Astrocyte (in vitro differentiated cells and primary cell): ENCODE results near the gene ADRA2B. TPM values are rescaled to one million over a fixed set of nuclear protein-coding genes. Genes with fewer than 3 reads are reported as not detected.

Experiments
- DNase-seq: peaks from one replicate; pipeline ENCODE4 v3.0.0-alpha.2; 2010; ENCODE audit warnings: low read depth
- FAIRE-seq: peaks from 2 replicates; lab custom pipeline; 2011; peaks lifted over from hg19 to GRCh38; lab: Jason Lieb, UNC
- H2AFZ ChIP-seq: 2 replicates; pipeline ENCODE4 v1.6.0; 2012; ENCODE audit warnings: low read depth, low read length, inconsistent platforms
- H3K27ac ChIP-seq: 2 replicates; pipeline ENCODE4 v1.5.1; 2011; ENCODE audit warnings: low read depth, low read length, inconsistent platforms
- H3K27me3 ChIP-seq: 2 replicates; pipeline ENCODE4 v1.6.0; 2011; ENCODE audit warnings: low read length, inconsistent platforms; ENCODE audit not compliant: insufficient read depth
- H3K36me3 ChIP-seq: 2 replicates; pipeline ENCODE4 v1.5.1; 2011; ENCODE audit warnings: low read length, inconsistent platforms; ENCODE audit not compliant: insufficient read depth
- H3K4me1 ChIP-seq: 2 replicates; pipeline ENCODE4 v1.5.1; 2011; ENCODE audit warnings: low read length, inconsistent platforms; ENCODE audit not compliant: insufficient read depth
- H3K4me2 ChIP-seq: 2 replicates; pipeline ENCODE4 v1.6.0; 2012; ENCODE audit warnings: low read length, inconsistent platforms
- H3K4me3 ChIP-seq: 2 replicates; pipeline ENCODE4 v1.5.1; 2011; ENCODE audit warnings: low read depth, mild to moderate bottlenecking, low read length, inconsistent platforms; ENCODE audit not compliant: insufficient read depth
- H3K79me2 ChIP-seq: 2 replicates; pipeline ENCODE4 v1.6.0; 2012; ENCODE audit warnings: mild to moderate bottlenecking, low read length, inconsistent platforms; ENCODE audit not compliant: insufficient read depth
- H3K9ac ChIP-seq: 2 replicates; pipeline ENCODE4 v1.6.0; 2012; ENCODE audit warnings: mild to moderate bottlenecking, low read length, inconsistent platforms
- H3K9me3 ChIP-seq: 2 replicates; pipeline ENCODE4 v1.5.1; 2012; ENCODE audit warnings: low read depth, mild to moderate bottlenecking, low read length, inconsistent platforms; ENCODE audit not compliant: insufficient read depth
- H4K20me1 ChIP-seq: 2 replicates; pipeline ENCODE4 v1.6.0; 2012; ENCODE audit warnings: low read length, inconsistent platforms; ENCODE audit not compliant: insufficient read depth
- H3K27ac Mint-ChIP-seq: one replicate; pipeline ENCODE4 v1.8.0; 2021; ENCODE audit warnings: mild to moderate bottlenecking, mixed read lengths; ENCODE audit not compliant: unreplicated experiment
- H3K27me3 Mint-ChIP-seq: one replicate; pipeline ENCODE4 v1.8.0; 2021; ENCODE audit warnings: low read depth, mixed read lengths; ENCODE audit not compliant: unreplicated experiment
- H3K36me3 Mint-ChIP-seq: one replicate; pipeline ENCODE4 v1.8.0; 2021; ENCODE audit warnings: low read depth, mixed read lengths; ENCODE audit not compliant: unreplicated experiment
- H3K4me1 Mint-ChIP-seq: one replicate; pipeline ENCODE4 v1.8.0; 2021; ENCODE audit warnings: low read depth, mixed read lengths; ENCODE audit not compliant: unreplicated experiment
- H3K4me3 Mint-ChIP-seq: one replicate; pipeline ENCODE4 v1.8.0; 2021; ENCODE audit warnings: mild to moderate bottlenecking, moderate library complexity, mixed read lengths; ENCODE audit not compliant: unreplicated experiment
- H3K9me3 Mint-ChIP-seq: one replicate; pipeline ENCODE4 v1.8.0; 2021; ENCODE audit warnings: mild to moderate bottlenecking, mixed read lengths; ENCODE audit not compliant: unreplicated experiment
- CTCF ChIP-seq: IDR thresholded peaks from 2 replicates; pipeline ENCODE4 v1.5.1; 2011; ENCODE audit warnings: low read depth, mild to moderate bottlenecking, inconsistent platforms, low read length, moderate library complexity; ENCODE audit not compliant: insufficient read depth
- EZH2 ChIP-seq: IDR thresholded peaks from 2 replicates; pipeline ENCODE4 v1.6.1; 2012; ENCODE audit warnings: mild to moderate bottlenecking, low read length, inconsistent platforms; ENCODE audit not compliant: insufficient read depth
- total RNA-seq: library from RNA; stranded (reverse); gene quantifications from 2 replicates; pipeline ENCODE4 v1.2.1, GENCODE V29; 2021

ADRA2B gene
- total RNA-seq, 1 donor from 2014 or later = not detected

- Mint-ChIP-seq H3K4me1 (no peaks in the 10 kb centered on the region), H3K27ac (no peak overlapping the region), H3K27me3 (peaks cover 73% of the 10 kb centered on the region), H3K4me3 (no peak overlapping the region), H3K9me3 (no peaks in the 10 kb centered on the region), H3K36me3 (peaks cover 4% of the 10 kb centered on the region)
- Histone ChIP-seq H4K20me1 (no peaks in the 10 kb centered on the region), H3K27me3 (peaks cover 40% of the 10 kb centered on the region), H3K36me3 (no peaks in the 10 kb centered on the region), H3K4me1 (no peaks in the 10 kb centered on the region), H3K9ac (no peak overlapping the region), H3K4me2 (no peak overlapping the region), H3K4me3 (no peak overlapping the region), H3K9me3 (no peaks in the 10 kb centered on the region), H2AFZ (no peak overlapping the region), H3K79me2 (no peaks in the 10 kb centered on the region), H3K27ac (no peak overlapping the region)
- TF ChIP-seq CTCF (no peak), EZH2 (no peak)
- no peak for DNase-seq
- FAIRE-seq = no peak
These were observed 14.9 kb upstream of the ADRA2B start for GRCh38 chr2:96131152-96131812.

- Histone ChIP-seq H2AFZ (no peak overlapping the region), H3K9ac (no peak overlapping the region), H3K79me2 (no peaks in the 10 kb centered on the region), H3K36me3 (no peaks in the 10 kb centered on the region), H3K9me3 (no peaks in the 10 kb centered on the region), H3K4me2 (no peak overlapping the region), H3K4me3 (no peak overlapping the region), H3K27ac (no peak overlapping the region), H3K27me3 (peaks cover 35% of the 10 kb centered on the region), H3K4me1 (no peaks in the 10 kb centered on the region), H4K20me1 (no peaks in the 10 kb centered on the region)
- TF ChIP-seq CTCF (no peak), EZH2 (no peak)
- peaks cover 73% of the 10 kb centered on the region for H3K27me3 Mint-ChIP-seq
- no peak overlapping the region for H3K27ac Mint-ChIP-seq
- H3K9me3 Mint-ChIP-seq = no peaks in the 10 kb centered on the region
- no peaks in the 10 kb centered on the region for H3K4me1 Mint-ChIP-seq
- no peak overlapping the region for H3K4me3 Mint-ChIP-seq
- FAIRE-seq = no peak
- peaks cover 4% of the 10 kb centered on the region for H3K36me3 Mint-ChIP-seq
- DNase-seq = no peak
These were observed 14.1 kb upstream of the ADRA2B start for GRCh38 chr2:96130483-96130882.

- no peaks in the 10 kb centered on the region for H4K20me1 ChIP-seq
- Mint-ChIP-seq H3K9me3 (peaks cover 3% of the 10 kb centered on the region), H3K4me3 (no peak overlapping the region), H3K27ac (no peak overlapping the region), H3K4me1 (no peaks in the 10 kb centered on the region), H3K27me3 (peaks cover 73% of the 10 kb centered on the region), H3K36me3 (peaks cover 4% of the 10 kb centered on the region)
- H3K27me3 ChIP-seq = peaks cover 32% of the 10 kb centered on the region
- no peaks in the 10 kb centered on the region for H3K4me1 ChIP-seq
- no peak overlapping the region for H3K4me2 ChIP-seq
- H3K9ac ChIP-seq = no peak overlapping the region
- no peak overlapping the region for H2AFZ ChIP-seq
- H3K9me3 ChIP-seq = no peaks in the 10 kb centered on the region
- no peaks in the 10 kb centered on the region for H3K79me2 ChIP-seq
- TF ChIP-seq CTCF (no peak), EZH2 (no peak)
- H3K27ac ChIP-seq = no peak overlapping the region
- DNase-seq = no peak
- no peaks in the 10 kb centered on the region for H3K36me3 ChIP-seq
- FAIRE-seq = no peak
- H3K4me3 ChIP-seq = no peak overlapping the region
These were observed 13.3 kb upstream of the ADRA2B start for GRCh38 chr2:96129528-96130120.
